ENCODE measurements around the gene ATPAF2.
A peak's percentile ranks its signal among the peaks of the same experiment; 100 is the strongest.
"Not testable (repeated sequence)": the region's sequence is repeated elsewhere in the genome, so short reads cannot be mapped to it uniquely, and the experiment has no call there.

ATPAF2 gene

GRCh38 chr17:18014006-18014405 lies 25.0 kb downstream of the ATPAF2 start:
- FAIRE-seq = no peak
- no peak for DNase-seq (ENCODE audit: low spot score)

GRCh38 chr17:18011286-18011685 lies 27.7 kb downstream of the ATPAF2 start:
- DNase-seq (ENCODE audit: low spot score) = no peak
- FAIRE-seq = no peak

DNA sequence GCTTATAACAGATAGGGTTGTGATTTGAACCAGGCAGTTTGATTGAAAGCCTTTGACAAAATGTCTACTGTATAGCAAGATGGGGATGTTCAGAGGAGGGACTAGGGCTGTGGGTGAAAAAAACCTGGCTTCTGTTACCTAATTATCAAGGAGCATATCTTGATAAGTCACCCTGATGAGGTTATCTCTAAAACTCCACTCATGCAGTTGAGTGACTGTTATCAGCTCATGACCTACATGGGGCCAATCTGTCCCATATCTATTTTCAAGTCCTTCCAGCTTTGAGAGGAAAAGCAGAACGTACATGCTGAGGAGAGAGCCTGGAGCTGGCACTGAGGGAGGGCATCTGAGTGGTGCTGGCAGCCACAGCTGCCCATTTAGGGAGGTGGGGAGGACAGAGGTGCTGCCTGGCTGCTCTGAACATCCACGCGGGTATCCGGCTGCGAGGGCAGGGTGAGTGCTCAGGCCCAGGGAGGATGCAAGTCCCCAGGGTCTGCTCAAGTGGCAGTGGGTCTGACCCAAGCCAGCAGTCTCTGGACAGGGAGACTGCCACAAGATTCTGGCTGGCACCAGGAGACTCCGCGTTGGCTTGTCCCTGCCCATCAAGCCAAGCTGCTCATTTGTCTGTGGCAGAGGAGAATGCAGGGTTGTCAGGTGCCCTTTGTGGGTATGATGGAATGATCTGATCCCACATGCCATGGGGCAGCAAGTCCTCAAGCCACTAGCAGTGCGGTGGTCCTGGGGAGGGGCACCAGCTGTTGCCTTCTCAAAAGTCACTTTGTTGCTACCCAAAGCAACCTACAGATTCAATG lies 29.2 kb downstream of the ATPAF2 start:
- no peak for FAIRE-seq
- no peak for DNase-seq (ENCODE audit: low spot score)

DNA sequence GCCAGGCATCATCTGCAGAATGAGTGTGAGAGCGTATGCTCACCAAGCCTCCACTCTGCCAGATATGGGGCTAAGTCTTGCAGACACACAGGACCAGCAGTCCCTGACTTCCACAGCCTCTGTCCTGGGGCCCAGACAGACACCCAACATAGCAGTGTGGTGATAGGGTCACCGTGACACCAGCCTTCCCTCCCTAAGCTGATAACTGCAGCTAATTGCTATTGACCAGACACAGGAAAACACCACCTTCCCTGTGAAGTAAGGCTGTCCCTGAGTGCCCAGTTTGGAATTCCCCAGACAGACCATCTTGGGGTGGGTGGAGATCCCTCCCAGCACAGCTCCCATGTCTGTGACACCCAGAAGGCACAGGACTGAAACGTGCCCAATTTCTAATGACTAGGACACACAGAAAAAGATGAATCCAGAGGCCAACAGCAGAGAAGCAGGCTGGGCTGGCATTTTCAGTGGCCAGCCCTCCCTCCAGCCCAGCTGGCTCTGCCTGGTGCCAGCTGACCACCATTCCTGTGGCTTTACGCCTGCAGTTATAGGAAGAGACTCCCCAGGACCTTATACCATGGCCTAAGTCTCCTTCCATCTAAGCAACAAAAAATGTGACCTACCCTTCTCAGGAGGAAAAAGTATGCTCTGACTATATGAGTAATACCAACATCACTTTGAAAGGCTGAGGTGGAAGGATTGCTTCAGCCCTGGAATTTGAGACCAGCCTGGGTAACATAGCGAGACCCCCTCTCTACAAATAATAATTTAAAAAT lies 30.3 kb downstream of the ATPAF2 start:
- FAIRE-seq = no peak
- peak; percentile 59 for DNase-seq (ENCODE audit: low spot score)

DNA sequence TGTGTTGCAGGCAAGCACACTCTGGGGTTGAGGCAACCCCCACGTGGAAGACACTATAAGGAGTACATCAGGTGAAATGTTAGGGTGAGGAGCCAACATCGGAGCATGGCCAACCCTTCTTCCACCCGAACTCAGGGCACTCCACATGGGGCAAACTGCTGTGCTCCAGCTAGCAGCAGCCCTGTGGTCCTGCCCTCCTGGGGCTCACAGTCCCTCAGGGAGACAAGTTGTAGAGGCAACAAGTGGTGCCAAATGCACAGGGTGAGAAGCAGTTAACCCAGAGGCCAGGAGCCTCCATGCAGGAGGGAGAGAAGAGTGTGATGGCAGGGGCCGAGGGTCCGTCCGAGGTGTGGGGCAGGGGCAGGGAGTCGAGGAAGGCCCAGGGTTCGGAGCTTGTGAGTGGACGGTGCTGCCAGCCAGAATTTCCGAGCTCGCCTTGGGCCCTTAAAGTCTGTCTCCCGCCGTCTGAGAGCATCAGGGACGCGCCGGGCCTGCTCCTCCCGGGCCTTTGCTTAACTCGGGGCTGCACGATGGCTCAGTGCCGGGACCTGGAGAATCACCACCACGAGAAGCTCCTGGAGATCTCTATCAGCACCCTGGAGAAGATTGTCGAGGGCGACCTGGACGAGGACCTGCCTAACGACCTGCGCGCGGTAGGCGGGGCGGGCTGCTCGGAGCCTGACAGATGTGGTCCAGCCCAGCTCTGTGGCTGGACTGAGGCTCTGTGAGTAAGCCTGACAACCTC lies 32.3 kb downstream of the ATPAF2 start:
- DNase-seq (ENCODE audit: low spot score) = no peak
- no peak for FAIRE-seq

DNA sequence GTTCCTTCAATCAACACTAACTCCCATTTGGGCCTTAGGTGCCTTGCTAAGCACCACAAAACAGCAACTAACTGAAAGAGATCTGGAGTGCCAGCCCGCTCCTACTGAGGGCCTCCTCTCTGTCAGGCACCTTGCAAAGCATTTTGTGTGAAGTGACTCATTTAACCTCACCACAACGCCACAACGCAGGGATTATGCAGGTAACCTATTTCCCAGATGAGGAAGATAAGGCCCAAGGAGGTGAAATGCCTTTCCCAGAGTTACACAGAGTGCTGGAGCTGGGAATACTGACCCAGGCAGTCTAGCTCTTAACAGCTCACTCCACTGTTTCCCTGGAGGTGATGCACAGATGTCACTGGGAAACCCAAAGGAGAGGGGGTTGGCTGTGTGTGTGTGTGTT lies 33.5 kb downstream of the ATPAF2 start:
- FAIRE-seq (no peak), DNase-seq (ENCODE audit: low spot score) (no peak)

DNA sequence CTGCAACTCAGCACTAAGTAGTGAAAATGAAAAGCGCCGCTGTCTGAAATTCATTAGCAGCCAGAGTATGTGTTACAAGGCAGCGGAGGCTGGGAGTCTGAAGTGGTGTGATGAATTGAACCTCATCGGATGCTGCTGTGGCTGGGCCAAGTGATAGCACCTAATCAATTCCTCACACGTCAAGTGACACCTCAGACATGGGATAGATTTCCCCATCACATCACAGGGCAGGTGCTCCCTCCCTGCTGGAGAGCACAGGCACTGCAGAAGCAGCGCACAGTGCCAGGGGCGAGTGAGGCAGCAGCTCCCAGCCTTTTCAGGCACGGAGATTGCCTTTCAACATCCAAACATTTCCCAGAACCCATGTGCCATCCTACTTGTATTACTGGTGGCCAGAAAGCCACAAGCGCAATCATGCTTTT lies 34.1 kb downstream of the ATPAF2 start:
- no peak for DNase-seq (ENCODE audit: low spot score)
- FAIRE-seq = no peak

DNA sequence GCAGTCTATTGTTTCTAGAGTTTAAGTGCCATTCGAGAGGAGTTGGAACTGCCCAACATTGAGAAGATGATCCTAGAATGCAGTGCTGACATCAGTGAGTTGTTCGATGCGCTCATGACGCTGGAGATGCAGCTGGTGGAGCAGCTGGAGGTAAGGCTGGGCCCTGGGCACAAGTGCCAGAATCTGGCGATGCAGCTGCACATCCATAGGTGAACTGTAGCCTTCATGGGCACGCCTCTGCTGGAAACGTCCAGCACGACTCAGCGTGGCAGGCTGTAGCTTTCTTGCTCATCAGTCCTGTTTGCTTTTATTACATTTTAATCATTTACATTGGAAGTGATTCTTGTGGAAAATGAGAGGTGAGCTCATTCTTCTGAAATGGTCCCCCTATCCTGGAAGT lies 34.6 kb downstream of the ATPAF2 start:
- DNase-seq (ENCODE audit: low spot score) = no peak
- FAIRE-seq = no peak

- DNase-seq (ENCODE audit: low spot score) = no peak
- FAIRE-seq = no peak
These were observed 36.8 kb downstream of the ATPAF2 start for GRCh38 chr17:18002171-18002570.

GRCh38 chr17:18000030-18000408 lies 38.9 kb downstream of the ATPAF2 start:
- DNase-seq (ENCODE audit: low spot score) (no peak), FAIRE-seq (no peak)

- no peak for FAIRE-seq
- no peak for DNase-seq (ENCODE audit: low spot score)
These were observed 39.5 kb downstream of the ATPAF2 start for GRCh38 chr17:17999364-18000029.

GRCh38 chr17:17998934-17999333 lies 40.0 kb downstream of the ATPAF2 start:
- FAIRE-seq (no peak), DNase-seq (ENCODE audit: low spot score) (no peak)

GRCh38 chr17:17995887-17996286 lies 43.1 kb downstream of the ATPAF2 start:
- DNase-seq (ENCODE audit: low spot score); FAIRE-seq: not testable (repeated sequence)

DNA sequence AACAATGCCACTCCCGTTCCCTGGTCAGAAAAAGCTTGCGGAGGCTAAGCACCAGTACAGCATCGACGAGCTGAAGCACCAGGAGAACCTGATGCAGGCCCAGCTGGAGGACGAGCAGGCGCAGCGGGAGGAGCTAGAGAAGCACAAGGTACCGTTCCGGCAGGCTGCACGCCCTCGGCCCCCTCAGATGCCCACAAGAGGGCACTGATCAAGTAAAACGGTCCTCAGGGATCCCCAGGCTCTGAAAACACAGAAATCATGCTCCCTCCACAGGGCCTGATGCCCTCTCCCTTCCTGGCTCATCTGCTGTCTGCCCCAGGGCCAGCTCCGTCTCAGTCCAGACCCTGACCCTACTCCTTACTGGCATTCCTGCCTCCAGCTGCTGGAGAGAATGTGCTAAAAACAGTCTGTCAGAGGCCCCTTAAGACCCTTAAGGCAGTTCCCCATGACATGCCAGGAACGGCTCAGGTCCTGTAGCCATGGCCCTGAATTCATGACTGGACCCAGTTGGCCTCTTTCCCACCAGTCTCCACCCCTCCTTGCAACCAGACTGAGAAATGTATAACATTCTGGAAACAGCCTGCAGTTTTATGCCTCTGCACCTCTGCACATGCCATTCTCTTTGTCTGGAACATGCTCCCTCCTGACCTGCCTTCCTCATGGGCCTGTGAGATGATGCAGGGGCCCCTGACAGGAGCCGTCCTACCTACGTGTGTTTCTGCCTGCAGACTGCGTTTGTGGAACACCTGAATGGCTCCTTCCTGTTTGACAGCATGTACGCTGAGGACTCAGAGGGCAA lies 44.5 kb downstream of the ATPAF2 start:
- FAIRE-seq (no peak), DNase-seq (ENCODE audit: low spot score) (no peak)

DNA sequence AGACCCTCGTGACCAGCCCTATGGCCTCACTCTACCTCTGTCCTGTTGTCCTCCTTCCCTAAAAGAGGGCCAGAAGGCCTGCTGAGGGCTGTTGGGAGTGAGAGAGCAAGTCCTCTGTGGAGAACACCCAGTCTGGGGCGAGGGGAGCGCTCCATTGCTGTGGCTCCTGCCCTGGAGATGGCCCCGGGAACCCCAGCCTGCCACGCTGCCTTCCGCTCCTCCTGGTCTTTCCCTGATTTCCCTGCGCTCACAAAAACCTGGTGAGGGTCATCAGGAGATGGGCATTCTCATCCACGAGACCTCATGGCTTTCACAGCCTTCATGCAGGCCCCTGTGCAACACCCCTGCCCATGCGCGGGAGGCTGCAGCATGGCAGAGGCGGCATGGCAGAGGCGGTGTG lies 45.1 kb downstream of the ATPAF2 start:
- FAIRE-seq (no peak), DNase-seq (ENCODE audit: low spot score) (no peak)

DNA sequence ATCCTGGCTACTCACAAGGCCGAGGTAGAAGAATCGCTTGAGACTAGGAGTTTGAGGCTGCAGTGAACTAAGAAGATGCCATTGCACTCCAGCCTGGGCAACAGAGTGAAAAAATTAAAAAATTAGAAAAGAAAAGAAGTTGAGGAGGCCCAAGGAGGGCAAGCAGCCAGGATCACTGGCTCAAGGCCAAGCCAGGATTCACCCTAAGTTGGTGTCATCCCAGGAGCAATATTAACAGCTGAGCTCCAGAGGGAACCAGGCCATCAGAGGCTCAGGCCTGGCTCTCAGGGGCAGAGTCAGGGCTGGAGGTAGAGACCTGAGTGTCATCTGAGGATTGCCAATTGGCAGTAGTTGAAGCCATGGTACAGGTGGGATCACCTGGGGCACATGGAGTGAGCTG lies 45.6 kb downstream of the ATPAF2 start:
- FAIRE-seq = no peak
- no peak for DNase-seq (ENCODE audit: low spot score)

DNA sequence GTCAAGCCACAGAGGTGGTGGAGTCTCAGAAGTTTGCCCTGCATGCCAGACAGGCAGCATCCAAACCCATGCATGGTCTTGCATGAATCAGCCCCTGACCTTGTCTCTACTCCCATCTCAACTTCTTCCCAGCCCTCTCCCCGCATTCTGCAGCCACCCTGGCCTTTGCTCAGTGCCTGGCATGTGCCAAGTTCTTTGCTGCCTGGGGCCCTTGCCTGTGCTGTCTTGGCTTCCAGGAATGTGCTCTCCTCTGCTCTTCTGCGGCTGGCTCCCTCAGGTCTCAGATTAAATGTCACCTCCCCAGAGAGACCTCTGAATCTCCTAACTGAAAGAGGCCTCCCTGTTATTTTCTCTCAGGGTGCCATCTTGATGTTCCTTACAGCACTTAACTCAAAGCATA lies 48.7 kb downstream of the ATPAF2 start:
- FAIRE-seq (no peak), DNase-seq (ENCODE audit: low spot score) (no peak)

DNA sequence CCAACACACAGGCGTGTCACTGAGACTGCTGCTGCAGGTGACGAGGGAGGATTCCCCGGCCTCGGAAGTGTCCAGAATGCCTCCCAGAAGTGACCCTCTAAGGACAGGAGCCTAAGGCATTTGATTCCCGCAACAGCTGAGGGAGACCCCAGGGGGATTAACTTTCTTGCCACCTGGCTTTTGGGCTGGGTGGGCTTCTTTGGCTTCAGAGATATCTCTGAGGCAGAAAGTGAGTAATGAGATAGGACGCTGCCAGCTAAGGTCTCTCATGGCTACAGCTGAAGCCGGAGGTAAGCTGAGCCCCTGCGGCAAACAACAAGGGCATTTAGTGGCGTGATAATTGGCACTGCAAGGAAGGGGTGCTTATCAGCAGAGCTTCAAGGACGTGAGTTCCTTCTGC lies 49.4 kb downstream of the ATPAF2 start:
- FAIRE-seq = no peak
- no peak for DNase-seq (ENCODE audit: low spot score)

GRCh38 chr17:17989081-17989480 lies 49.9 kb downstream of the ATPAF2 start:
- DNase-seq (ENCODE audit: low spot score) (no peak), FAIRE-seq (no peak)

DNA sequence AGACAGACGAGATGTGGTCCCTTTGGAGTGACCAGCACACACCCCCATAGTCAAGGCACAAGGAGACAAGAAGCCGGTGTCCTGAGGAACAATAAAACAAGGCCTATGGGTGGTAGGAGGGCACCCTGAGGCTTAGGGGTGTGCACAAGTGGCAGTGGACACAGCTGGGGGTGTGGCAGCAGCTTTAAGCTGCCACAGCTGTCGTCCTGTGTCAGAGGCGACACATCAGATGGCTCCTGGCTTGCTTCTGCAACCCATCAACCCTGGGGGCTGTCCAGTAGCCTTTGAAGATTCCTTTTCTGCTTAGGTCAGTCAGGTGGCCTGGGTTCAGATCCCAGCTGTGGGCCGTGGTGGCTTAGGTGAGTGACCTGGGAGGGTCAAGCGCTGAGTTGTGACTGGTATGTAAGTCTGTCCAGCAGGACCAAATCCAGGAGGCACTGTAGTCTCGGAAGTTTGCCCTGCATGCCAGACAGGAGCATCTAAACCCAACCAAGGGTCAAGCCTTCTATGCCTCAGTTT lies 50.5 kb downstream of the ATPAF2 start:
- FAIRE-seq = no peak

DNA sequence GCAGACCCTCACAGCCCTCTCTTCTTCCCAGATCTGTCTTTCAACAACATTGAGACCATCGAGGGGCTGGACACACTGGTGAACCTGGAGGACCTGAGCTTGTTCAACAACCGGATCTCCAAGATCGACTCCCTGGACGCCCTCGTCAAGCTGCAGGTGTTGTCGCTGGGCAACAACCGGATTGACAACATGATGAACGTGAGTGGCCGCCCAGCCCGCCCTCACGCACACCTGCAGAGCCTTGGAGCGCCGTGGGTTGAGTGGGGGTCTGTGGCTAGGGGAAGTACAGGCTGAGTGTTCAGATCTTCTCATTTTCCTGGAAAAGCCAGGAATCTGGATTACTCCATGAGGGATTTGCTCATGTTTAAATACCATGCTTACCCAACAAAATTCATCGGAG lies 51.1 kb downstream of the ATPAF2 start:
- FAIRE-seq = no peak

More for the DNA sequence above, 50.5 kb downstream of the ATPAF2 start:
- DNase-seq (ENCODE audit: low spot score) = no peak

More for the DNA sequence above, 51.1 kb downstream of the ATPAF2 start:
- DNase-seq (ENCODE audit: low spot score) = no peak

Measured in RCC 7860 (cell line).